ENCODE measurements around the gene NHLRC4. TPM values are rescaled to one million over a fixed set of nuclear protein-coding genes. Genes with fewer than 3 reads are reported as not detected.

Gene NHLRC4
- total and polyA plus RNA-seq, 2 donors (not counting 1 experiment from before 2014, with no cell fraction given), result 2.2 to 4.2 TPM

DNA sequence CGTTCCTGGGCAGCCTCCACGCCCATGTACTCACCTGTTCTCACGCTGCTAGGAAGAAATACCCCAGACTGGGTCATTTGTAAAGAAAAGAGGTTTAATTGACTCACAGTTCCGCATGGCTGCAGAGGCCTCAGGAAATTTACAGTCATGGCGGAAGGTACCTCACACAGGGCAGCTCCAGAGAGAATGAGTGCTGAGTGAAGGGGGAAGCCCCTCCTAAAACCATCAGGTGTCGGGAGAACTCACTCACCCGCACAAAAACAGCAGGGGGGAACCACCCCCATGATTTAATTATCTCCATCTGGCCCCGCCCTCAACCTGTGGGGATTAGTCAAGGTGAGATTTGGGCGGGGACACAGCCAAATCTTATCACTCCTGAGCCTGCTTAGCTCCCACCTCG, 41.2 kb downstream of the NHLRC4 start:
- intact Hi-C loops (cut with micrococcal nuclease), result no loop called here
- Histone ChIP-seq H2AFZ (ENCODE audit: insufficient read depth, low read depth, low read length, poor library complexity, severe bottlenecking) (no peak overlapping the region), H4K20me1 (ENCODE audit: control insufficient read depth, insufficient read depth, low read length, poor library complexity, severe bottlenecking) (peaks cover 45% of the 10 kb centered on the region), H3K79me2 (ENCODE audit: control insufficient read depth, insufficient read depth, low read length) (peaks cover 78% of the 10 kb centered on the region), H3K9ac (ENCODE audit: low read length) (no peak overlapping the region), H3K27me3 (replicated peaks in 1 of 4; ENCODE audit: control extremely low read depth in 1 of 4, control insufficient read depth in 3 of 4, insufficient read depth in 4 of 4, low read length in 3 of 4) (no peaks in the 10 kb centered on the region), H3K4me1 (ENCODE audit: control insufficient read depth in 2 of 2, insufficient read depth in 2 of 2, low read length in 2 of 2) (no peaks in the 10 kb centered on the region), H3K4me2 (replicated peaks; ENCODE audit: low read depth, low read length, poor library complexity, severe bottlenecking) (no peak overlapping the region), H3K9me3 (ENCODE audit: control extremely low read depth in 1 of 3, control insufficient read depth in 2 of 3, insufficient read depth in 1 of 3, low read length in 2 of 3) (peaks cover 0 to 19% (median 10%) of the 10 kb centered on the region in 3 donors), H3K27ac (ENCODE audit: low read length in 2 of 2) (no peak overlapping the region), H3K4me3 (ENCODE audit: control extremely low read depth in 1 of 5, extremely low read depth in 1 of 5, insufficient read depth in 1 of 5, low read depth in 2 of 5, low read length in 4 of 5) (no peak overlapping the region), H3K36me3 (replicated peaks in 1 of 2; ENCODE audit: control extremely low read depth in 1 of 2, control insufficient read depth in 1 of 2, extremely low read depth in 1 of 2, insufficient read depth in 2 of 2, low read length in 1 of 2) (no peaks in the 10 kb centered on the region)
- no peaks in the 10 kb centered on the region for H3K27me3 Mint-ChIP-seq
- no peak overlapping the region for H3K27ac Mint-ChIP-seq
- peaks cover 8% of the 10 kb centered on the region for H3K4me1 Mint-ChIP-seq
- H3K4me3 Mint-ChIP-seq, result no peak overlapping the region
- no peak for DNase-seq
- POLR2A ChIA-PET, result interaction anchor here (0.7 kb wide), 1 partner anchor 1220 kb away, joined by 5 read pairs; no protein-coding TSS in a partner anchor
- 83% methylated on average over 5 of the region's 10 CpGs for WGBS (ENCODE audit: insufficient coverage)
- TF ChIP-seq EZH2 (IDR thresholded peaks at IDR 0.05; ENCODE audit: borderline replicate concordance, insufficient read depth, low read depth, low read length, poor library complexity, severe bottlenecking), result no peak
- TF ChIP-seq, protein P1, sequence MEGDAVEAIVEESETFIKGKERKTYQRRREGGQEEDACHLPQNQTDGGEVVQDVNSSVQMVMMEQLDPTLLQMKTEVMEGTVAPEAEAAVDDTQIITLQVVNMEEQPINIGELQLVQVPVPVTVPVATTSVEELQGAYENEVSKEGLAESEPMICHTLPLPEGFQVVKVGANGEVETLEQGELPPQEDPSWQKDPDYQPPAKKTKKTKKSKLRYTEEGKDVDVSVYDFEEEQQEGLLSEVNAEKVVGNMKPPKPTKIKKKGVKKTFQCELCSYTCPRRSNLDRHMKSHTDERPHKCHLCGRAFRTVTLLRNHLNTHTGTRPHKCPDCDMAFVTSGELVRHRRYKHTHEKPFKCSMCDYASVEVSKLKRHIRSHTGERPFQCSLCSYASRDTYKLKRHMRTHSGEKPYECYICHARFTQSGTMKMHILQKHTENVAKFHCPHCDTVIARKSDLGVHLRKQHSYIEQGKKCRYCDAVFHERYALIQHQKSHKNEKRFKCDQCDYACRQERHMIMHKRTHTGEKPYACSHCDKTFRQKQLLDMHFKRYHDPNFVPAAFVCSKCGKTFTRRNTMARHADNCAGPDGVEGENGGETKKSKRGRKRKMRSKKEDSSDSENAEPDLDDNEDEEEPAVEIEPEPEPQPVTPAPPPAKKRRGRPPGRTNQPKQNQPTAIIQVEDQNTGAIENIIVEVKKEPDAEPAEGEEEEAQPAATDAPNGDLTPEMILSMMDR (IDR thresholded peaks at IDR 0.05), result no peak
- no peak for ATAC-seq (ENCODE audit: low read depth)
- CTCF ChIA-PET, result no interaction called here
- no peaks in the 10 kb centered on the region for H3K9me3 Mint-ChIP-seq (ENCODE audit: insufficient read depth)

DNA sequence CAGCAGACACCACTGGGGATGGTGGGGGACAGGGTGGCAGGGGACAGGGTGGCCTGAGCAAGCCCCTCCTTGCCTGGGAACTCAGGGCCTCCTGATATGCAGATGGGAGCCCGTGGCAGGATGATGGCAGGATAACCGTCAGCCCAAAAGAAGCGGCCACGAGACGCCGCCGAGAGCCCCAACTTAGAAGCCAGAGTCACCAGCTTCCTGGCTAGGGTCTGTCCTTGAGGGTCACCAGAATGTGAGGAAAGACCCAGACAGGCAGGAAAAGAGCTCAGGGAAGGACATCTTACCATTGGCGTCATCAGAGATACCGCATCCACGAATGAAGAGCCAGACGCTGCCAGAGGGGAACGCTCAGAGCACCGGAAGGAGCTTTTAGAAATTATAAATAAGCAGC, 42.5 kb downstream of the NHLRC4 start:
- H3K4me1 Mint-ChIP-seq, result peaks cover 8% of the 10 kb centered on the region
- H3K4me3 Mint-ChIP-seq, result no peak overlapping the region
- no peaks in the 10 kb centered on the region for H3K27me3 Mint-ChIP-seq
- no peaks in the 10 kb centered on the region for H3K9me3 Mint-ChIP-seq (ENCODE audit: insufficient read depth)
- H3K4me2 ChIP-seq (replicated peaks; ENCODE audit: low read depth, low read length, poor library complexity, severe bottlenecking), result no peak overlapping the region
- ATAC-seq (ENCODE audit: low read depth), result no peak
- ChIA-PET CTCF (interaction anchor here (1.0 to 1.6 kb wide), 2 partner anchors 8 to 27 kb away, joined by 3 to 4 read pairs; partner anchors contain the start of gene METTL26), POLR2A (no interaction called here)
- no peaks in the 10 kb centered on the region for H3K4me1 ChIP-seq (ENCODE audit: control insufficient read depth in 2 of 2, insufficient read depth in 2 of 2, low read length in 2 of 2)
- TF ChIP-seq, protein P1 (IDR thresholded peaks at IDR 0.05), result no peak
- no peak for TF ChIP-seq EZH2 (IDR thresholded peaks at IDR 0.05; ENCODE audit: borderline replicate concordance, insufficient read depth, low read depth, low read length, poor library complexity, severe bottlenecking)
- H3K79me2 ChIP-seq (ENCODE audit: control insufficient read depth, insufficient read depth, low read length), result peaks cover 66% of the 10 kb centered on the region
- no peak overlapping the region for H3K27ac ChIP-seq (ENCODE audit: low read length in 2 of 2)
- intact Hi-C loops (cut with micrococcal nuclease), result no loop called here
- peaks cover 0 to 19% (median 10%) of the 10 kb centered on the region in 3 donors for H3K9me3 ChIP-seq (ENCODE audit: control extremely low read depth in 1 of 3, control insufficient read depth in 2 of 3, insufficient read depth in 1 of 3, low read length in 2 of 3)
- DNase-seq, result no peak
- H3K36me3 ChIP-seq (replicated peaks in 1 of 2; ENCODE audit: control extremely low read depth in 1 of 2, control insufficient read depth in 1 of 2, extremely low read depth in 1 of 2, insufficient read depth in 2 of 2, low read length in 1 of 2), result no peaks in the 10 kb centered on the region
- H3K4me3 ChIP-seq (ENCODE audit: control extremely low read depth in 1 of 5, extremely low read depth in 1 of 5, insufficient read depth in 1 of 5, low read depth in 2 of 5, low read length in 4 of 5), result no peak overlapping the region
- H2AFZ ChIP-seq (ENCODE audit: insufficient read depth, low read depth, low read length, poor library complexity, severe bottlenecking), result no peak overlapping the region
- H3K27me3 ChIP-seq (replicated peaks in 1 of 4; ENCODE audit: control extremely low read depth in 1 of 4, control insufficient read depth in 3 of 4, insufficient read depth in 4 of 4, low read length in 3 of 4), result no peaks in the 10 kb centered on the region
- H3K27ac Mint-ChIP-seq, result no peak overlapping the region
- H3K9ac ChIP-seq (ENCODE audit: low read length), result no peak overlapping the region
- WGBS (ENCODE audit: insufficient coverage), result 95% methylated on average over 11 of the region's 13 CpGs
- H4K20me1 ChIP-seq (ENCODE audit: control insufficient read depth, insufficient read depth, low read length, poor library complexity, severe bottlenecking), result peaks cover 45% of the 10 kb centered on the region
